K562 (cell line): ENCODE results near the gene KIAA0513. TPM values are rescaled to one million over a fixed set of nuclear protein-coding genes. Genes with fewer than 3 reads are reported as not detected.
A peak's percentile ranks its signal among the peaks of the same experiment; 100 is the strongest.

Source experiments
- BRD9 ChIP-seq: fragments of 450-650 bp; IDR thresholded peaks from 2 replicates; pipeline ENCODE4 v1.6.1; 2018; ENCODE audit warnings: low read depth; ENCODE audit not compliant: partially characterized antibody
- CEBPG ChIP-seq, 3 experiments: fragments of 200-800 bp in 1 of 3; sonication (Bioruptor generic) in 1 of 3; sonication (generic) in 1 of 3; formaldehyde crosslinking in 1 of 3; IDR thresholded peaks in 2 of 3; conservative IDR thresholded peaks in 1 of 3; 2 replicates each; pipeline versions ENCODE4 v1.6.1 to v1.8.0; 2016 to 2022; ENCODE audit warnings: missing compliant biosample characterization in 2 of 3, missing genetic modification characterization in 2 of 3, mild to moderate bottlenecking in 1 of 3, missing genetic modification reagents in 1 of 3
- CHD1 ChIP-seq: fragments of 200-600 bp; sonication (generic); IDR thresholded peaks from one replicate; pipeline ENCODE4 v1.6.1; 2012; ENCODE audit warnings: mild to moderate bottlenecking, moderate library complexity, low read length, inconsistent platforms
- GABPA ChIP-seq: fragments of 200-800 bp; sonication (Bioruptor generic); conservative IDR thresholded peaks from 2 replicates; pipeline ENCODE4 v1.6.1; 2016; ENCODE audit warnings: low read depth, missing genetic modification characterization, missing compliant biosample characterization
- MEF2A ChIP-seq: IDR thresholded peaks from 2 replicates; pipeline ENCODE4 v1.6.1; 2011; ENCODE audit warnings: low read depth, mild to moderate bottlenecking, low read length, moderate library complexity; ENCODE audit not compliant: control insufficient read depth
- MYC ChIP-seq, 2 experiments: fragments of 250-450 bp in 1 of 2; sonication (Bioruptor Pico) in 1 of 2; IDR thresholded peaks; 2 replicates each; pipeline versions ENCODE4 v1.5.1 to v1.6.1; 2012 to 2021; ENCODE audit warnings: low read depth in 2 of 2, borderline replicate concordance in 1 of 2, improper control_type of control experiment in 1 of 2, low read length in 1 of 2, mild to moderate bottlenecking in 1 of 2, moderate library complexity in 1 of 2
- NELFE ChIP-seq: IDR thresholded peaks from 2 replicates; pipeline ENCODE4 v1.6.1; 2011; ENCODE audit warnings: mild to moderate bottlenecking; ENCODE audit not compliant: insufficient read depth, insufficient read length
- OTX1 ChIP-seq: fragments of 450-650 bp; formaldehyde crosslinking; IDR thresholded peaks from 2 replicates; pipeline ENCODE4 v1.4.0; 2022; ENCODE audit warnings: mild to moderate bottlenecking
- RB1 ChIP-seq: fragments of 450-650 bp; IDR thresholded peaks from 2 replicates; pipeline ENCODE4 v1.6.1; 2017; ENCODE audit warnings: low read depth, mild to moderate bottlenecking
- RBM25 ChIP-seq: fragments of 200-400 bp; formaldehyde crosslinking; IDR thresholded peaks from 2 replicates; pipeline ENCODE4 v1.6.1; 2018; ENCODE audit warnings: low read length, low read depth, moderate library complexity; ENCODE audit not compliant: severe bottlenecking
- SMAD3 ChIP-seq: fragments of 450-650 bp; formaldehyde crosslinking; conservative IDR thresholded peaks from 2 replicates; pipeline ENCODE4 v1.4.0; 2020; ENCODE audit warnings: mild to moderate bottlenecking
- SOX6 ChIP-seq: fragments of 450-650 bp; IDR thresholded peaks from 2 replicates; pipeline ENCODE4 v1.6.1; 2014; ENCODE audit warnings: mild to moderate bottlenecking
- SP1 ChIP-seq: sonication (generic); formaldehyde crosslinking; IDR thresholded peaks from 2 replicates; pipeline ENCODE4 v1.8.1; 2022; ENCODE audit warnings: mild to moderate bottlenecking, missing genetic modification reagents
- TBL1XR1 ChIP-seq, 2 experiments: IDR thresholded peaks; 2 replicates each; pipeline ENCODE4 v1.6.1; 2012; ENCODE audit warnings: improper control_type of control experiment in 2 of 2, low read length in 2 of 2, mild to moderate bottlenecking in 1 of 2
- THRAP3 ChIP-seq: fragments of 450-650 bp; IDR thresholded peaks from 2 replicates; pipeline ENCODE4 v1.6.1; 2016; ENCODE audit warnings: mild to moderate bottlenecking, inconsistent platforms, borderline replicate concordance
- ZNF436 ChIP-seq: fragments of 250-450, 450-650 bp; sonication (Bioruptor Pico); formaldehyde crosslinking; IDR thresholded peaks from 2 replicates; pipeline ENCODE4 v1.7.0; 2020; ENCODE audit warnings: mild to moderate bottlenecking
- ZZZ3 ChIP-seq: fragments of 450-650 bp; IDR thresholded peaks from 2 replicates; pipeline ENCODE4 v1.6.1; 2016; ENCODE audit warnings: antibody characterized with exemption, mild to moderate bottlenecking, moderate library complexity
- polyA plus RNA-seq, 8 experiments: library from polyadenylated mRNA; depleted of rRNA in 4 of 8; stranded (reverse) in 5 of 8; unstranded in 3 of 8; fragments of >200 nt; fragmentation: Nextera tagmentation in 2 of 8; fragmentation: Illumina TruSeq in 1 of 8; extraction: Ambion mirVana in 2 of 8; extraction: Trizol in 1 of 8; gene quantifications; 2 replicates each; pipeline versions ENCODE4 v1.2.1 to v1.2.3, GENCODE V29; 2011 to 2014; ENCODE audit warnings: inconsistent platforms in 1 of 8, missing spikeins in 1 of 8
- total RNA-seq, 7 experiments: library from RNA; depleted of rRNA in 6 of 7; stranded (reverse); fragments of >200 nt in 6 of 7; fragmentation: Illumina TruSeq in 2 of 7; extraction: Trizol in 2 of 7; gene quantifications; 2 replicates each; pipeline versions ENCODE4 v1.2.1 to v1.2.3, GENCODE V29; 2011 to 2021; ENCODE audit warnings: low replicate concordance in 1 of 7
- TF ChIP-seq, protein P1 (sequence below): fragments of 450-650 bp; formaldehyde crosslinking; conservative IDR thresholded peaks from 2 replicates; pipeline ENCODE4 v1.4.0; 2022; ENCODE audit warnings: mild to moderate bottlenecking, missing genetic modification characterization
- TF ChIP-seq, protein P2 (sequence below): sonication (generic); formaldehyde crosslinking; IDR thresholded peaks from 2 replicates; pipeline ENCODE4 v1.8.0; 2023; ENCODE audit warnings: mild to moderate bottlenecking, missing genetic modification reagents
- TF ChIP-seq, protein P3 (sequence below): IDR thresholded peaks from 2 replicates; pipeline ENCODE4 v1.6.1; 2011; ENCODE audit not compliant: insufficient read length; ENCODE audit errors: extremely low read depth
- TF ChIP-seq, protein P4 (sequence below), 2 experiments: fragments of 250-450 bp in 1 of 2; fragments of 450-650 bp in 1 of 2; sonication (Bioruptor Pico) in 1 of 2; IDR thresholded peaks; 2 replicates each; pipeline versions ENCODE4 v1.6.1 to v1.8.0; 2016 to 2021; ENCODE audit warnings: mild to moderate bottlenecking in 2 of 2, moderate library complexity in 2 of 2, missing compliant biosample characterization in 1 of 2, missing genetic modification characterization in 1 of 2

The KIAA0513 gene
- total and polyA plus RNA-seq, 9 of the 15 experiments (the other 6 are each of a cell fraction or from before 2014, with no cell fraction given), result 0.18 to 13.7 (median 10.2) TPM

DNA sequence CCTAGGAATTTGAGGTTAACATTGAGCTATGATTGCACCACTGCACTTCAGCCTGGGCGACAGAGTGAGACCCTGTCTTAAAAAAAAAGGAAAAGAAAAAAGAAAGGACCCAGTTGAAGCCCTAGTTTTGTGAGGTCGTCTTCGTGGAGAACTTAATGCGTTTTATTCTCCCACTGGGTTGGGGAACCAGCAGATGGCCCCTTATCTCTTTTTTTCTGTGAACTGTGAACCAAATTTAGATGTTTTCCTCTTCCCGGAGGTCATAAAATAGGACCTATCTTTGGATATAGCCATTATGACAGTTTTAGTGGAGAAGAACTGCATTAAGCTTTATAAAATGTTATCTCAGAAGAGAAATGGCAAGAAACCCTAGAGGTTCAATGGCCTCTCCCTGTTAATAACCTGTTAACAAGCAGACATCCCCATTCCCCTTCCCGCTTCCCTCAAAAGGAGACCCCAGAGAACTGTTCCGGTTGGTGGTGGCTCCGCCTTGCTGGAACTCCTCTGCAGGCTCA lies 23.5 kb downstream of the KIAA0513 start (continued):
- TF ChIP-seq TBL1XR1 (IDR thresholded peaks at IDR 0.05; ENCODE audit: low read length in 2 of 2) (peak in 1 of 2 experiments; percentile 93; a peak in 2 of 4 replicates), MEF2A (peak; percentile 91), BRD9 (peak; percentile 7), CHD1 (no peak), THRAP3 (no peak), RBM25 (no peak), SOX6 (peak; percentile 13; the same call in 1 of the 2 replicates), ZNF436 (CRISPR knock-in tag) (no peak), OTX1 (CRISPR knock-in tag) (no peak), SP1 (CRISPR knock-in tag) (no peak), ZZZ3 (no peak), GABPA (tag) (peak; percentile 41; the same call in 1 of the 2 replicates), RB1 (no peak), MYC (IDR thresholded peaks at IDR 0.05; ENCODE audit: low read depth, low read length) (0 out of 2 replicates have a peak, but pooled peaks have one; percentile 9), MYC (CRISPR knock-in tag; IDR thresholded peaks at IDR 0.05; ENCODE audit: borderline replicate concordance, low read depth) (no peak), NELFE (no peak), CEBPG (CRISPR knock-in tag; IDR thresholded peaks at IDR 0.05) (peak; percentile 86; the same call in 1 of the 2 replicates), CEBPG (tag; conservative IDR thresholded peaks at IDR 0.05 in 1 of 2, IDR thresholded peaks at IDR 0.05 in 1 of 2) (peak in 1 of 2 experiments; percentile 60; a peak in 1 of 4 replicates), SMAD3 (no peak)
- TF ChIP-seq, protein P1, sequence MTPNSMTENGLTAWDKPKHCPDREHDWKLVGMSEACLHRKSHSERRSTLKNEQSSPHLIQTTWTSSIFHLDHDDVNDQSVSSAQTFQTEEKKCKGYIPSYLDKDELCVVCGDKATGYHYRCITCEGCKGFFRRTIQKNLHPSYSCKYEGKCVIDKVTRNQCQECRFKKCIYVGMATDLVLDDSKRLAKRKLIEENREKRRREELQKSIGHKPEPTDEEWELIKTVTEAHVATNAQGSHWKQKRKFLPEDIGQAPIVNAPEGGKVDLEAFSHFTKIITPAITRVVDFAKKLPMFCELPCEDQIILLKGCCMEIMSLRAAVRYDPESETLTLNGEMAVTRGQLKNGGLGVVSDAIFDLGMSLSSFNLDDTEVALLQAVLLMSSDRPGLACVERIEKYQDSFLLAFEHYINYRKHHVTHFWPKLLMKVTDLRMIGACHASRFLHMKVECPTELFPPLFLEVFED (CRISPR knock-in tag), result no peak
- TF ChIP-seq, protein P2, sequence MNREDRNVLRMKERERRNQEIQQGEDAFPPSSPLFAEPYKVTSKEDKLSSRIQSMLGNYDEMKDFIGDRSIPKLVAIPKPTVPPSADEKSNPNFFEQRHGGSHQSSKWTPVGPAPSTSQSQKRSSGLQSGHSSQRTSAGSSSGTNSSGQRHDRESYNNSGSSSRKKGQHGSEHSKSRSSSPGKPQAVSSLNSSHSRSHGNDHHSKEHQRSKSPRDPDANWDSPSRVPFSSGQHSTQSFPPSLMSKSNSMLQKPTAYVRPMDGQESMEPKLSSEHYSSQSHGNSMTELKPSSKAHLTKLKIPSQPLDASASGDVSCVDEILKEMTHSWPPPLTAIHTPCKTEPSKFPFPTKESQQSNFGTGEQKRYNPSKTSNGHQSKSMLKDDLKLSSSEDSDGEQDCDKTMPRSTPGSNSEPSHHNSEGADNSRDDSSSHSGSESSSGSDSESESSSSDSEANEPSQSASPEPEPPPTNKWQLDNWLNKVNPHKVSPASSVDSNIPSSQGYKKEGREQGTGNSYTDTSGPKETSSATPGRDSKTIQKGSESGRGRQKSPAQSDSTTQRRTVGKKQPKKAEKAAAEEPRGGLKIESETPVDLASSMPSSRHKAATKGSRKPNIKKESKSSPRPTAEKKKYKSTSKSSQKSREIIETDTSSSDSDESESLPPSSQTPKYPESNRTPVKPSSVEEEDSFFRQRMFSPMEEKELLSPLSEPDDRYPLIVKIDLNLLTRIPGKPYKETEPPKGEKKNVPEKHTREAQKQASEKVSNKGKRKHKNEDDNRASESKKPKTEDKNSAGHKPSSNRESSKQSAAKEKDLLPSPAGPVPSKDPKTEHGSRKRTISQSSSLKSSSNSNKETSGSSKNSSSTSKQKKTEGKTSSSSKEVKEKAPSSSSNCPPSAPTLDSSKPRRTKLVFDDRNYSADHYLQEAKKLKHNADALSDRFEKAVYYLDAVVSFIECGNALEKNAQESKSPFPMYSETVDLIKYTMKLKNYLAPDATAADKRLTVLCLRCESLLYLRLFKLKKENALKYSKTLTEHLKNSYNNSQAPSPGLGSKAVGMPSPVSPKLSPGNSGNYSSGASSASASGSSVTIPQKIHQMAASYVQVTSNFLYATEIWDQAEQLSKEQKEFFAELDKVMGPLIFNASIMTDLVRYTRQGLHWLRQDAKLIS (CRISPR knock-in tag), result 0 out of 2 replicates have a peak, but pooled peaks have one; percentile 52
- TF ChIP-seq, protein P3, sequence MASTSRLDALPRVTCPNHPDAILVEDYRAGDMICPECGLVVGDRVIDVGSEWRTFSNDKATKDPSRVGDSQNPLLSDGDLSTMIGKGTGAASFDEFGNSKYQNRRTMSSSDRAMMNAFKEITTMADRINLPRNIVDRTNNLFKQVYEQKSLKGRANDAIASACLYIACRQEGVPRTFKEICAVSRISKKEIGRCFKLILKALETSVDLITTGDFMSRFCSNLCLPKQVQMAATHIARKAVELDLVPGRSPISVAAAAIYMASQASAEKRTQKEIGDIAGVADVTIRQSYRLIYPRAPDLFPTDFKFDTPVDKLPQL, result no peak
- TF ChIP-seq, protein P4, sequence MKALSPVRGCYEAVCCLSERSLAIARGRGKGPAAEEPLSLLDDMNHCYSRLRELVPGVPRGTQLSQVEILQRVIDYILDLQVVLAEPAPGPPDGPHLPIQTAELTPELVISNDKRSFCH (CRISPR knock-in tag; IDR thresholded peaks at IDR 0.05), result no peak
- TF ChIP-seq, protein P4 (tag; IDR thresholded peaks at IDR 0.05), result 0 out of 2 replicates have a peak, but pooled peaks have one; percentile 17
